Measurements from ENCODE around the gene FLNB. TPM values are rescaled to one million over a fixed set of nuclear protein-coding genes. Genes with fewer than 3 reads are reported as not detected.
A peak's percentile ranks its signal among the peaks of the same experiment; 100 is the strongest.

Gene FLNB
- polyA plus RNA-seq, 3 donors: 0.47 to 4.0 (median 2.1) TPM

GRCh38 chr3:58131101-58131825, 123.0 kb downstream of the FLNB start:
- WGBS (ENCODE audit: insufficient coverage): 93% methylated on average over 3 of the region's 6 CpGs
- no peak overlapping the region for H3K4me2 ChIP-seq (replicated peaks; ENCODE audit: extremely low read depth, low read length, poor library complexity, severe bottlenecking)
- H2AFZ ChIP-seq (ENCODE audit: insufficient read depth, low read depth, low read length, poor library complexity, severe bottlenecking): no peak overlapping the region
- no peak overlapping the region for H3K27ac ChIP-seq (ENCODE audit: low read depth in 1 of 2, low read length in 2 of 2)
- H3K27ac Mint-ChIP-seq: peak overlapping the region in 1 of 7 donors; percentile 10
- H3K27me3 ChIP-seq (ENCODE audit: control insufficient read depth in 2 of 2, insufficient read depth in 2 of 2, low read length in 2 of 2): no peaks in the 10 kb centered on the region
- no peak overlapping the region for H3K9ac ChIP-seq (ENCODE audit: insufficient read depth, low read length, poor library complexity, severe bottlenecking)
- H3K4me1 Mint-ChIP-seq: peaks cover 3% of the 10 kb centered on the region
- H4K20me1 ChIP-seq (ENCODE audit: insufficient read depth, low read length): no peaks in the 10 kb centered on the region
- H3K79me2 ChIP-seq (ENCODE audit: insufficient read depth, low read length): no peaks in the 10 kb centered on the region
- intact Hi-C loops (cut with micrococcal nuclease): no loop called here
- no peaks in the 10 kb centered on the region for H3K4me1 ChIP-seq (ENCODE audit: control insufficient read depth in 1 of 2, insufficient read depth in 2 of 2, low read length in 2 of 2)
- DNase-seq: peak in 1 of 3 donors; percentile 34
- H3K9me3 Mint-ChIP-seq: peaks cover 0 to 2% (median 0%) of the 10 kb centered on the region in 7 donors
- TF ChIP-seq, protein P1, sequence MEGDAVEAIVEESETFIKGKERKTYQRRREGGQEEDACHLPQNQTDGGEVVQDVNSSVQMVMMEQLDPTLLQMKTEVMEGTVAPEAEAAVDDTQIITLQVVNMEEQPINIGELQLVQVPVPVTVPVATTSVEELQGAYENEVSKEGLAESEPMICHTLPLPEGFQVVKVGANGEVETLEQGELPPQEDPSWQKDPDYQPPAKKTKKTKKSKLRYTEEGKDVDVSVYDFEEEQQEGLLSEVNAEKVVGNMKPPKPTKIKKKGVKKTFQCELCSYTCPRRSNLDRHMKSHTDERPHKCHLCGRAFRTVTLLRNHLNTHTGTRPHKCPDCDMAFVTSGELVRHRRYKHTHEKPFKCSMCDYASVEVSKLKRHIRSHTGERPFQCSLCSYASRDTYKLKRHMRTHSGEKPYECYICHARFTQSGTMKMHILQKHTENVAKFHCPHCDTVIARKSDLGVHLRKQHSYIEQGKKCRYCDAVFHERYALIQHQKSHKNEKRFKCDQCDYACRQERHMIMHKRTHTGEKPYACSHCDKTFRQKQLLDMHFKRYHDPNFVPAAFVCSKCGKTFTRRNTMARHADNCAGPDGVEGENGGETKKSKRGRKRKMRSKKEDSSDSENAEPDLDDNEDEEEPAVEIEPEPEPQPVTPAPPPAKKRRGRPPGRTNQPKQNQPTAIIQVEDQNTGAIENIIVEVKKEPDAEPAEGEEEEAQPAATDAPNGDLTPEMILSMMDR (IDR thresholded peaks at IDR 0.05): no peak
- H3K36me3 ChIP-seq (replicated peaks in 1 of 2; ENCODE audit: control insufficient read depth in 1 of 2, insufficient read depth in 2 of 2, low read length in 2 of 2): peaks cover 28 to 93% of the 10 kb centered on the region in 2 donors
- no peak overlapping the region for H3K4me3 ChIP-seq (replicated peaks in 1 of 3; ENCODE audit: low read depth in 2 of 3, low read length in 3 of 3)
- H3K36me3 Mint-ChIP-seq: peaks cover 75 to 83% of the 10 kb centered on the region in 2 donors
- no peaks in the 10 kb centered on the region for H3K9me3 ChIP-seq (replicated peaks in 1 of 2; ENCODE audit: control insufficient read depth in 1 of 2, insufficient read depth in 1 of 2, low read length in 2 of 2)
- peaks cover 0 to under 1% (median 0%) of the 10 kb centered on the region in 3 donors for H3K27me3 Mint-ChIP-seq (ENCODE audit: low read depth in 3 of 3)
- H3K4me3 Mint-ChIP-seq: no peak overlapping the region

DNA sequence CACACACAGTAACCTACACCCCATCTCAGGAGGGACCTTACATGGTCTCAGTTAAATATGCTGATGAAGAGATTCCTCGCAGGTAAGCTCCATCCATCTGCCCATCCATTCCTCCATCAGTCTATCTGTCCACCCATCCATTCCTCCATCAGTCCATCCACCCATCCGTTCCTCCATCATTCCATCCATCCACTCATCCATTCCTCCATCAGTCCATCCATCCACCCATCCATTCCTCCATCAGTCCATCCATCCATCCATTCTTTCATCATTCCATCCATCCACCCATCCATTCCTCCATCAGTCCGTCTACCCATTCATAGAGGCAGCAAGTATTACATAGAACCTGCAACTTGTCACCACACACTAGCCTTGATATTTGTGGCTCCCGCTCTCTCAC, 124.6 kb downstream of the FLNB start:
- H2AFZ ChIP-seq (ENCODE audit: insufficient read depth, low read depth, low read length, poor library complexity, severe bottlenecking): no peak overlapping the region
- WGBS (ENCODE audit: insufficient coverage): 88% methylated on average over 2 of the region's 4 CpGs
- no peak overlapping the region for H3K4me3 Mint-ChIP-seq
- intact Hi-C loops (cut with micrococcal nuclease): no loop called here
- peaks cover 77 to 82% of the 10 kb centered on the region in 2 donors for H3K36me3 Mint-ChIP-seq
- TF ChIP-seq, protein P1 (IDR thresholded peaks at IDR 0.05): no peak
- no peaks in the 10 kb centered on the region for H3K27me3 ChIP-seq (ENCODE audit: control insufficient read depth in 2 of 2, insufficient read depth in 2 of 2, low read length in 2 of 2)
- no peak overlapping the region for H3K27ac ChIP-seq (ENCODE audit: low read depth in 1 of 2, low read length in 2 of 2)
- peaks cover 3% of the 10 kb centered on the region for H3K4me1 Mint-ChIP-seq
- peaks cover 37 to 93% of the 10 kb centered on the region in 2 donors for H3K36me3 ChIP-seq (replicated peaks in 1 of 2; ENCODE audit: control insufficient read depth in 1 of 2, insufficient read depth in 2 of 2, low read length in 2 of 2)
- H3K9ac ChIP-seq (ENCODE audit: insufficient read depth, low read length, poor library complexity, severe bottlenecking): no peak overlapping the region
- H3K27me3 Mint-ChIP-seq (ENCODE audit: low read depth in 3 of 3): no peaks in the 10 kb centered on the region
- H3K79me2 ChIP-seq (ENCODE audit: insufficient read depth, low read length): no peaks in the 10 kb centered on the region
- H3K9me3 Mint-ChIP-seq: peaks cover 0 to 3% (median 1%) of the 10 kb centered on the region in 7 donors
- no peaks in the 10 kb centered on the region for H3K4me1 ChIP-seq (ENCODE audit: control insufficient read depth in 1 of 2, insufficient read depth in 2 of 2, low read length in 2 of 2)
- H4K20me1 ChIP-seq (ENCODE audit: insufficient read depth, low read length): no peaks in the 10 kb centered on the region
- no peak for DNase-seq
- no peak overlapping the region for H3K4me3 ChIP-seq (replicated peaks in 1 of 3; ENCODE audit: low read depth in 2 of 3, low read length in 3 of 3)
- H3K27ac Mint-ChIP-seq: peak overlapping the region in 1 of 7 donors; percentile 10
- no peaks in the 10 kb centered on the region for H3K9me3 ChIP-seq (replicated peaks in 1 of 2; ENCODE audit: control insufficient read depth in 1 of 2, insufficient read depth in 1 of 2, low read length in 2 of 2)
- H3K4me2 ChIP-seq (replicated peaks; ENCODE audit: extremely low read depth, low read length, poor library complexity, severe bottlenecking): no peak overlapping the region
